Suprapubic skin (tissue), 4 donors: ENCODE results near the gene GPR33.
A peak's percentile ranks its signal among the peaks of the same experiment; 100 is the strongest.

Source experiments
- EP300 ChIP-seq: sonication (generic); formaldehyde crosslinking; IDR thresholded peaks from one replicate; pipeline ENCODE4 v1.6.1; 2017; ENCODE audit warnings: antibody characterized with exemption
- POLR2A ChIP-seq, 2 donors: fragments of 450-650 bp; IDR thresholded peaks; one replicate each; pipeline ENCODE4 v1.6.1; 2017; ENCODE audit warnings: antibody characterized with exemption in 2 of 2, mild to moderate bottlenecking in 2 of 2, moderate library complexity in 2 of 2
- POLR2AphosphoS5 ChIP-seq, 3 donors: sonication (generic); formaldehyde crosslinking; IDR thresholded peaks; one replicate each; pipeline ENCODE4 v1.6.1; 2017; ENCODE audit warnings: antibody characterized with exemption in 3 of 3
- TF ChIP-seq, protein P1 (sequence below), 2 donors: fragments of 200-600 bp in 1 of 2; fragments of 450-650 bp in 1 of 2; sonication (generic) in 1 of 2; IDR thresholded peaks; one replicate each; pipeline ENCODE4 v1.5.1; 2016 to 2019; ENCODE audit warnings: antibody characterized with exemption in 2 of 2, mild to moderate bottlenecking in 1 of 2, moderate library complexity in 1 of 2

DNA sequence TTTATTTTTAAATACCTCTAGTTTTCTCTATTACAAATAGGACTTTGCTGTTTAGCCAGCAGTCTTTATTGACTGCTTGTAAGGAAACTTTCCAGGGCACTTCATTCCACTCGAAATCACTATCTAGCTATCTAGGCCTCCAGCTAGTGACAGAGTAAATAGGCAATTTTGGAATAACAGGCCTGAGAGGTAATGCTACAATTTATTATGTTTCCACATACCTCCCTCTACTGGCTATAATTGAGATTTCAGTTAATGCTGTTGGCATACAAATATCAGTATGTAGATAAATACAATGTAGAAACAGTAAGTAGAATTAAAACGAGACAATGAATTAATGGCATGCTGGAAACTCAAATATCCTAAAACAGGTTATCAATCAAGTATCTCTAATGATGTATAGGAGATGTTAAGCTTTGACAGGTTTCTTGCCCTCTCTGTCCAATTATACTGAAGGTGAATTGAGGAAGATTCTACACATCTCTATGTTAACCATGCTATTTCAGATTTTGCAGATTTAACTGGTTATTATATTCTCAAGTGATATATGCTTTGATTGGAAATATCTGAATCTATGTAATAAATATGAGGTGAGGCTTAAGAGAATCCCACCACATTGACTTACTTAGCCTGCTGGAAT lies 37.7 kb downstream of the GPR33 start:
- TF ChIP-seq, protein P1, sequence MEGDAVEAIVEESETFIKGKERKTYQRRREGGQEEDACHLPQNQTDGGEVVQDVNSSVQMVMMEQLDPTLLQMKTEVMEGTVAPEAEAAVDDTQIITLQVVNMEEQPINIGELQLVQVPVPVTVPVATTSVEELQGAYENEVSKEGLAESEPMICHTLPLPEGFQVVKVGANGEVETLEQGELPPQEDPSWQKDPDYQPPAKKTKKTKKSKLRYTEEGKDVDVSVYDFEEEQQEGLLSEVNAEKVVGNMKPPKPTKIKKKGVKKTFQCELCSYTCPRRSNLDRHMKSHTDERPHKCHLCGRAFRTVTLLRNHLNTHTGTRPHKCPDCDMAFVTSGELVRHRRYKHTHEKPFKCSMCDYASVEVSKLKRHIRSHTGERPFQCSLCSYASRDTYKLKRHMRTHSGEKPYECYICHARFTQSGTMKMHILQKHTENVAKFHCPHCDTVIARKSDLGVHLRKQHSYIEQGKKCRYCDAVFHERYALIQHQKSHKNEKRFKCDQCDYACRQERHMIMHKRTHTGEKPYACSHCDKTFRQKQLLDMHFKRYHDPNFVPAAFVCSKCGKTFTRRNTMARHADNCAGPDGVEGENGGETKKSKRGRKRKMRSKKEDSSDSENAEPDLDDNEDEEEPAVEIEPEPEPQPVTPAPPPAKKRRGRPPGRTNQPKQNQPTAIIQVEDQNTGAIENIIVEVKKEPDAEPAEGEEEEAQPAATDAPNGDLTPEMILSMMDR (IDR thresholded peaks at IDR 0.05) = peak in 1 of 2 donors; percentile 49
- TF ChIP-seq POLR2A (IDR thresholded peaks at IDR 0.05) = no peak
- no peak for TF ChIP-seq POLR2AphosphoS5 (IDR thresholded peaks at IDR 0.05)
- TF ChIP-seq EP300 = no peak
